ENCODE measurements around the gene TIMM8A.
"Not testable (repeated sequence)": the region's sequence is repeated elsewhere in the genome, so short reads cannot be mapped to it uniquely, and the experiment has no call there.

- not testable (repeated sequence) for TF ChIP-seq CREB5 (CRISPR knock-in tag; IDR thresholded peaks at IDR 0.05; ENCODE audit: low read depth); PATZ1 (CRISPR knock-in tag; IDR thresholded peaks at IDR 0.05; ENCODE audit: borderline replicate concordance)
Observed at GRCh38 chrX:101334310-101334709, 14.2 kb downstream of the TIMM8A start.
